CD4-positive, alpha-beta T cell (primary cell): ENCODE measurements around the gene MSRB3. TPM values are rescaled to one million over a fixed set of nuclear protein-coding genes. Genes with fewer than 3 reads are reported as not detected.
"Not testable (repeated sequence)": the region's sequence is repeated elsewhere in the genome, so short reads cannot be mapped to it uniquely, and the experiment has no call there.

Experiments used
- ATAC-seq: fragments of 200-7000 bp; cut with Tn5 transposase; one replicate; pipeline ENCODE4 v1.10.0; 2022; ENCODE audit warnings: mild to moderate bottlenecking; ENCODE audit not compliant: poor library complexity
- CTCF ChIA-PET: fragments of 350-600 bp; sonication (Branson Sonifier 250); formaldehyde crosslinking; loops from one replicate; lab custom pipeline; 2021; ENCODE audit warnings: antibody characterized with exemption, inconsistent platforms; lab: Charles Lee
- POLR2A ChIA-PET: fragments of 350-600 bp; sonication (Branson Sonifier 250); formaldehyde crosslinking; loops from one replicate; lab custom pipeline; 2021; ENCODE audit warnings: antibody characterized with exemption, inconsistent platforms; lab: Charles Lee
- DNase-seq, 14 experiments: peaks; one replicate each; pipeline ENCODE4 v3.0.0-alpha.2; 2013 to 2020; ENCODE audit warnings: mixed read lengths in 2 of 14
- H3K27ac ChIP-seq, 2 donors: one replicate each; pipeline versions ENCODE4 v1.5.1 to v1.7.0; 2013; ENCODE audit warnings: low read length in 2 of 2, low read depth in 1 of 2, mild to moderate bottlenecking in 1 of 2
- H3K27me3 ChIP-seq, 2 experiments: 1 replicate in 1 of 2; 2 replicates in 1 of 2; pipeline versions ENCODE4 v1.6.1 to v1.7.0; 2013; ENCODE audit warnings: low read length in 2 of 2, control low read depth in 1 of 2, mild to moderate bottlenecking in 1 of 2, moderate library complexity in 1 of 2; ENCODE audit not compliant: insufficient read depth in 2 of 2, control insufficient read depth in 1 of 2
- H3K36me3 ChIP-seq: one replicate; pipeline ENCODE4 v1.6.1; 2013; ENCODE audit warnings: low read length, control low read depth; ENCODE audit not compliant: insufficient read depth
- H3K4me1 ChIP-seq: one replicate; pipeline ENCODE4 v1.6.1; 2013; ENCODE audit warnings: low read length, control low read depth; ENCODE audit not compliant: insufficient read depth
- H3K4me3 ChIP-seq: one replicate; pipeline ENCODE4 v1.5.1; 2013; ENCODE audit warnings: mild to moderate bottlenecking, low read length, moderate library complexity
- H3K9me3 ChIP-seq, 2 experiments: 1 replicate in 1 of 2; 2 replicates in 1 of 2; pipeline versions ENCODE4 v1.6.1 to v1.7.0; 2013; ENCODE audit warnings: low read length in 2 of 2, mild to moderate bottlenecking in 2 of 2, control low read depth in 1 of 2, moderate library complexity in 1 of 2; ENCODE audit not compliant: control insufficient read depth in 1 of 2, insufficient read depth in 1 of 2
- H3K27ac Mint-ChIP-seq: one replicate; pipeline ENCODE4 v1.8.0; 2020; ENCODE audit warnings: mixed read lengths
- H3K27me3 Mint-ChIP-seq: one replicate; pipeline ENCODE4 v1.8.0; 2021; ENCODE audit warnings: mixed read lengths
- H3K36me3 Mint-ChIP-seq: one replicate; pipeline ENCODE4 v1.8.0; 2021; ENCODE audit warnings: low read depth, mixed read lengths
- H3K4me1 Mint-ChIP-seq: one replicate; pipeline ENCODE4 v1.8.0; 2021; ENCODE audit warnings: low read depth, mixed read lengths
- H3K4me3 Mint-ChIP-seq: one replicate; pipeline ENCODE4 v1.8.0; 2020; ENCODE audit warnings: mild to moderate bottlenecking, mixed read lengths
- H3K9me3 Mint-ChIP-seq: one replicate; pipeline ENCODE4 v1.8.0; 2020; ENCODE audit warnings: mixed read lengths
- CTCF ChIP-seq: fragments of 200-600 bp; IDR thresholded peaks from one replicate; pipeline ENCODE4 v1.8.0; 2022; ENCODE audit warnings: antibody characterized with exemption, mild to moderate bottlenecking
- intact Hi-C, 2 experiments: fragments of 100-400 bp; cut with DNase I in 1 of 2; cut with micrococcal nuclease in 1 of 2; formaldehyde crosslinking; loops; one replicate each; pipeline versions ENCODE4 v1.15.1 to v1.9.0; 2023 to 2025; cut with DNase I, micrococcal nuclease
- total RNA-seq, 174 experiments: library from RNA in 2 of 174; stranded (reverse) in 2 of 174; gene quantifications; one replicate each; pipeline ENCODE4 v1.2.3 and lab custom pipeline; 2021 to 2026

MSRB3 gene
- total RNA-seq, 2 experiments from 2014 or later: 0.17 TPM; not detected in 1

GRCh38 chr12:65313719-65314317 is 35.3 kb downstream of the MSRB3 start:
- intact Hi-C loops: no loop called here
- Histone ChIP-seq H3K36me3 (no peaks in the 10 kb centered on the region), H3K4me1 (no peaks in the 10 kb centered on the region), H3K27me3 (no peaks in the 10 kb centered on the region), H3K9me3 (no peaks in the 10 kb centered on the region), H3K4me3 (no peak overlapping the region), H3K27ac (no peak overlapping the region)
- TF ChIP-seq CTCF: no peak
- Mint-ChIP-seq H3K27me3 (no peaks in the 10 kb centered on the region), H3K4me1 (peaks cover under 1% of the 10 kb centered on the region), H3K36me3 (no peaks in the 10 kb centered on the region), H3K27ac (no peak overlapping the region), H3K4me3 (no peak overlapping the region), H3K9me3 (no peaks in the 10 kb centered on the region)
- ATAC-seq (no peak), DNase-seq (no peak)
- ChIA-PET POLR2A (no interaction called here), CTCF (no interaction called here)

GRCh38 chr12:65315238-65315637 is 36.8 kb downstream of the MSRB3 start:
- H3K4me1 Mint-ChIP-seq, ATAC-seq, H3K36me3 ChIP-seq, H3K27ac ChIP-seq, H3K9me3 ChIP-seq, H3K36me3 Mint-ChIP-seq, DNase-seq, H3K9me3 Mint-ChIP-seq, intact Hi-C loops, H3K4me3 Mint-ChIP-seq, CTCF ChIA-PET, H3K4me3 ChIP-seq, H3K27ac Mint-ChIP-seq, H3K4me1 ChIP-seq, H3K27me3 Mint-ChIP-seq, POLR2A ChIA-PET, H3K27me3 ChIP-seq: not testable (repeated sequence)

GRCh38 chr12:65318186-65318685 is 39.8 kb downstream of the MSRB3 start:
- H3K27ac Mint-ChIP-seq: no peak overlapping the region
- DNase-seq: no peak
- intact Hi-C loops: no loop called here
- no peak for TF ChIP-seq CTCF
- ChIA-PET CTCF (interaction anchor here (0.6 kb wide), 2 partner anchors 53 to 1405 kb away, joined by 3 to 4 read pairs; no protein-coding TSS in a partner anchor), POLR2A (no interaction called here)
- H3K4me1 Mint-ChIP-seq: no peaks in the 10 kb centered on the region
- no peaks in the 10 kb centered on the region for H3K27me3 Mint-ChIP-seq
- Histone ChIP-seq H3K36me3 (no peaks in the 10 kb centered on the region), H3K9me3 (no peaks in the 10 kb centered on the region), H3K4me1 (no peaks in the 10 kb centered on the region), H3K27me3 (peaks cover 0 to 5% of the 10 kb centered on the region in 2 experiments), H3K27ac (no peak overlapping the region), H3K4me3 (no peak overlapping the region)
- no peaks in the 10 kb centered on the region for H3K36me3 Mint-ChIP-seq
- H3K4me3 Mint-ChIP-seq: no peak overlapping the region
- no peak for ATAC-seq
- no peaks in the 10 kb centered on the region for H3K9me3 Mint-ChIP-seq

GRCh38 chr12:65319688-65320200 is 41.3 kb downstream of the MSRB3 start:
- Mint-ChIP-seq H3K4me3 (no peak overlapping the region), H3K4me1 (no peaks in the 10 kb centered on the region), H3K36me3 (no peaks in the 10 kb centered on the region), H3K9me3 (no peaks in the 10 kb centered on the region), H3K27ac (no peak overlapping the region), H3K27me3 (no peaks in the 10 kb centered on the region)
- Histone ChIP-seq H3K27ac (no peak overlapping the region), H3K27me3 (peaks cover 0 to 5% of the 10 kb centered on the region in 2 experiments), H3K36me3 (no peaks in the 10 kb centered on the region), H3K9me3 (no peaks in the 10 kb centered on the region), H3K4me1 (no peaks in the 10 kb centered on the region), H3K4me3 (no peak overlapping the region)
- ChIA-PET POLR2A (no interaction called here), CTCF (no interaction called here)
- ATAC-seq: no peak
- intact Hi-C loops: no loop called here
- DNase-seq: no peak
- TF ChIP-seq CTCF: no peak
